ENCODE data around the gene SLC28A1. TPM values are rescaled to one million over a fixed set of nuclear protein-coding genes. Genes with fewer than 3 reads are reported as not detected.

SLC28A1 gene
- total and polyA plus RNA-seq, 2 experiments from 2014 or later, result 2.5 to 3.0 TPM

GRCh38 chr15:84951736-84952135, 67.3 kb downstream of the SLC28A1 start:
- no peaks in the 10 kb centered on the region for H3K27me3 ChIP-seq
- H3K4me2 ChIP-seq, result no peak overlapping the region
- H3K9me3 ChIP-seq (ENCODE audit: low read depth), result no peaks in the 10 kb centered on the region
- H3K9me2 ChIP-seq (replicated peaks; ENCODE audit: insufficient read depth), result no peaks in the 10 kb centered on the region
- H3K27ac ChIP-seq, result no peak overlapping the region
- no peaks in the 10 kb centered on the region for H3K36me3 ChIP-seq (replicated peaks; ENCODE audit: insufficient read depth, low read depth)
- H3K79me2 ChIP-seq, result no peaks in the 10 kb centered on the region
- no peak for DNase-seq (ENCODE audit: low spot score)
- H4K20me1 ChIP-seq (ENCODE audit: insufficient read depth, poor library complexity, severe bottlenecking), result no peaks in the 10 kb centered on the region
- 93% methylated on average over 5 of the region's 5 CpGs for WGBS (ENCODE audit: low lambda C conversion rate, missing lambda C conversion rate)
- H3K4me3 ChIP-seq, result no peak overlapping the region
- TF ChIP-seq CTCF (IDR thresholded peaks at IDR 0.05; ENCODE audit: poor library complexity), result no peak
- no peak for TF ChIP-seq EZH2phosphoT487 (IDR thresholded peaks at IDR 0.05; ENCODE audit: low read depth, severe bottlenecking, unreplicated experiment)
- no peak for TF ChIP-seq EZH2 (IDR thresholded peaks at IDR 0.05; ENCODE audit: borderline replicate concordance)
- H3K4me1 ChIP-seq (ENCODE audit: insufficient read depth), result no peaks in the 10 kb centered on the region
- no peak overlapping the region for H2AFZ ChIP-seq

- H3K79me2 ChIP-seq, result no peaks in the 10 kb centered on the region
Measured at GRCh38 chr15:84953136-84953535, 68.7 kb downstream of the SLC28A1 start.

DNA sequence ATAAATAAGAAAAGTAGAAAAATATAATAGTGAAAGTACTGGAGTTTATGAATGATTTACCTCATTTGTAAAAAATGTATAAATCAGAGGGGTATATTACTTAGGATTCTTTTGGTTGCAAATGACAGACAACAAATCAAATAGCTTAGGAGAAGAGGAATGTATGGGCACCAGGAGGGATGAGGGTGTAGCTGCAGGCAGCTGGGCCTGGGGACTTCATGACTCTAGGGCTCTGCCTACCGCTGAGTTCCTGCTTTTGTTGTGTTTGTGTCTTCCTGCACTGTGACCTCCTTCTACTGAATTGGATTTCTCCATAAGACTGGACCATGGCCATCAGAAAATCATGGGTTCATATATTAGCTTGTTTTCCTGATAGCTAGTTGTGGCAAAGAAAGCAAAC, 69.3 kb downstream of the SLC28A1 start:
- 100% methylated on average over 1 of the region's 1 CpG for WGBS (ENCODE audit: low lambda C conversion rate, missing lambda C conversion rate)
- TF ChIP-seq EZH2 (IDR thresholded peaks at IDR 0.05; ENCODE audit: borderline replicate concordance), result no peak
- no peak for TF ChIP-seq EZH2phosphoT487 (IDR thresholded peaks at IDR 0.05; ENCODE audit: low read depth, severe bottlenecking, unreplicated experiment)
- TF ChIP-seq CTCF (IDR thresholded peaks at IDR 0.05; ENCODE audit: poor library complexity), result no peak
- no peaks in the 10 kb centered on the region for H3K4me1 ChIP-seq (ENCODE audit: insufficient read depth)

More at GRCh38 chr15:84953136-84953535, 68.7 kb downstream of the SLC28A1 start:
- H3K4me3 ChIP-seq, result no peak overlapping the region
- no peak for TF ChIP-seq CTCF (IDR thresholded peaks at IDR 0.05; ENCODE audit: poor library complexity)
- TF ChIP-seq EZH2 (IDR thresholded peaks at IDR 0.05; ENCODE audit: borderline replicate concordance), result no peak
- TF ChIP-seq EZH2phosphoT487 (IDR thresholded peaks at IDR 0.05; ENCODE audit: low read depth, severe bottlenecking, unreplicated experiment), result no peak
- H3K27ac ChIP-seq, result no peak overlapping the region
- no peak overlapping the region for H3K4me2 ChIP-seq
- no peaks in the 10 kb centered on the region for H3K27me3 ChIP-seq
- no peaks in the 10 kb centered on the region for H3K36me3 ChIP-seq (replicated peaks; ENCODE audit: insufficient read depth, low read depth)
- DNase-seq (ENCODE audit: low spot score), result no peak
- no peaks in the 10 kb centered on the region for H3K9me3 ChIP-seq (ENCODE audit: low read depth)
- no peaks in the 10 kb centered on the region for H3K4me1 ChIP-seq (ENCODE audit: insufficient read depth)
- WGBS (ENCODE audit: low lambda C conversion rate, missing lambda C conversion rate), result 84% methylated on average over 4 of the region's 4 CpGs
- H2AFZ ChIP-seq, result no peak overlapping the region
- H3K9me2 ChIP-seq (replicated peaks; ENCODE audit: insufficient read depth), result no peaks in the 10 kb centered on the region
- H4K20me1 ChIP-seq (ENCODE audit: insufficient read depth, poor library complexity, severe bottlenecking), result no peaks in the 10 kb centered on the region

More for the DNA sequence above, 69.3 kb downstream of the SLC28A1 start:
- DNase-seq (ENCODE audit: low spot score), result no peak
- Histone ChIP-seq H3K27me3 (no peaks in the 10 kb centered on the region), H3K79me2 (no peaks in the 10 kb centered on the region), H4K20me1 (ENCODE audit: insufficient read depth, poor library complexity, severe bottlenecking) (no peaks in the 10 kb centered on the region), H3K9me2 (replicated peaks; ENCODE audit: insufficient read depth) (no peaks in the 10 kb centered on the region), H3K9me3 (ENCODE audit: low read depth) (no peaks in the 10 kb centered on the region), H3K4me3 (no peak overlapping the region), H3K4me2 (no peak overlapping the region), H3K27ac (no peak overlapping the region), H3K36me3 (replicated peaks; ENCODE audit: insufficient read depth, low read depth) (no peaks in the 10 kb centered on the region), H2AFZ (no peak overlapping the region)

Data from hepatocyte (in vitro differentiated cells).